HL-60 (cell line): ENCODE data around the gene ADCY3.

ENCODE experiments used
- CTCF ChIP-seq: IDR thresholded peaks from one replicate; pipeline ENCODE4 v1.5.1; 2011; ENCODE audit warnings: low read length, control low read depth, inconsistent platforms; ENCODE audit not compliant: insufficient read depth
- TF ChIP-seq, protein P1 (sequence below): IDR thresholded peaks from 2 replicates; pipeline ENCODE4 v1.6.1; 2012; ENCODE audit warnings: low read depth; ENCODE audit not compliant: insufficient replicate concordance

DNA sequence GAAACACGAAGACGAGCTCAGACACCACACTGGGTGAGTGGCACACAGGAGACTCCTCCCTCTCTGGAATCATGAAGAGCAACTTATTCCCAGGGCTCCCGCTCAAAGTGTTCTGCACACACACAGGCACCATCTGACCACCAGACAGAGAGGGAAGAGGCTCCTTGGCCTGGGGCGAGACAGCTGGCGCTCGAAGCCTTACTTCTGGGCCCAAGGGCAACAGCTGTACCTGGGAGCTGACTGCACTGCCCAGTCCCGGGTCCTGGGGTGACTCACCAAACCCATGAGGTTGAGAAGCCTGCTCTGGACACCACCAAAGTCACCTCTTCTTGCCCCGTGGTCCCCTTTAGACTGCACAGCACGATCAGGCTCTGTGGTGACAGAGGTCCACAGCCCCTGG lies 42.4 kb downstream of the ADCY3 start:
- no peak for TF ChIP-seq CTCF
- TF ChIP-seq, protein P1, sequence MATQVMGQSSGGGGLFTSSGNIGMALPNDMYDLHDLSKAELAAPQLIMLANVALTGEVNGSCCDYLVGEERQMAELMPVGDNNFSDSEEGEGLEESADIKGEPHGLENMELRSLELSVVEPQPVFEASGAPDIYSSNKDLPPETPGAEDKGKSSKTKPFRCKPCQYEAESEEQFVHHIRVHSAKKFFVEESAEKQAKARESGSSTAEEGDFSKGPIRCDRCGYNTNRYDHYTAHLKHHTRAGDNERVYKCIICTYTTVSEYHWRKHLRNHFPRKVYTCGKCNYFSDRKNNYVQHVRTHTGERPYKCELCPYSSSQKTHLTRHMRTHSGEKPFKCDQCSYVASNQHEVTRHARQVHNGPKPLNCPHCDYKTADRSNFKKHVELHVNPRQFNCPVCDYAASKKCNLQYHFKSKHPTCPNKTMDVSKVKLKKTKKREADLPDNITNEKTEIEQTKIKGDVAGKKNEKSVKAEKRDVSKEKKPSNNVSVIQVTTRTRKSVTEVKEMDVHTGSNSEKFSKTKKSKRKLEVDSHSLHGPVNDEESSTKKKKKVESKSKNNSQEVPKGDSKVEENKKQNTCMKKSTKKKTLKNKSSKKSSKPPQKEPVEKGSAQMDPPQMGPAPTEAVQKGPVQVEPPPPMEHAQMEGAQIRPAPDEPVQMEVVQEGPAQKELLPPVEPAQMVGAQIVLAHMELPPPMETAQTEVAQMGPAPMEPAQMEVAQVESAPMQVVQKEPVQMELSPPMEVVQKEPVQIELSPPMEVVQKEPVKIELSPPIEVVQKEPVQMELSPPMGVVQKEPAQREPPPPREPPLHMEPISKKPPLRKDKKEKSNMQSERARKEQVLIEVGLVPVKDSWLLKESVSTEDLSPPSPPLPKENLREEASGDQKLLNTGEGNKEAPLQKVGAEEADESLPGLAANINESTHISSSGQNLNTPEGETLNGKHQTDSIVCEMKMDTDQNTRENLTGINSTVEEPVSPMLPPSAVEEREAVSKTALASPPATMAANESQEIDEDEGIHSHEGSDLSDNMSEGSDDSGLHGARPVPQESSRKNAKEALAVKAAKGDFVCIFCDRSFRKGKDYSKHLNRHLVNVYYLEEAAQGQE, result no peak
